Endodermal cell (in vitro differentiated cells): ENCODE measurements around the gene TLE3. TPM values are rescaled to one million over a fixed set of nuclear protein-coding genes. Genes with fewer than 3 reads are reported as not detected.

Source experiments
- DNase-seq: peaks from one replicate; pipeline ENCODE4 v3.0.0-alpha.2; 2017
- H3K27ac ChIP-seq: 2 replicates; pipeline ENCODE4 v1.5.1; 2013; ENCODE audit warnings: mild to moderate bottlenecking, low read depth, low read length, moderate library complexity
- H3K27me3 ChIP-seq: 2 replicates; pipeline ENCODE4 v1.6.1; 2013; ENCODE audit warnings: mild to moderate bottlenecking, low read length, moderate library complexity; ENCODE audit not compliant: insufficient read depth, control insufficient read depth, poor library complexity, severe bottlenecking
- H3K36me3 ChIP-seq: 2 replicates; pipeline ENCODE4 v1.7.0; 2013; ENCODE audit warnings: mild to moderate bottlenecking, low read length, moderate library complexity; ENCODE audit not compliant: control insufficient read depth, insufficient read depth
- H3K4me1 ChIP-seq: one replicate; pipeline ENCODE4 v1.7.0; 2013; ENCODE audit warnings: low read length; ENCODE audit not compliant: control insufficient read depth, insufficient read depth
- H3K4me3 ChIP-seq: 2 replicates; pipeline ENCODE4 v1.5.1; 2013; ENCODE audit warnings: mild to moderate bottlenecking, low read length, moderate library complexity
- H3K9ac ChIP-seq: 2 replicates; pipeline ENCODE4 v1.6.1; 2013; ENCODE audit warnings: mild to moderate bottlenecking, low read length, moderate library complexity; ENCODE audit not compliant: poor library complexity, severe bottlenecking; ENCODE audit errors: extremely low read depth
- H3K9me3 ChIP-seq: 2 replicates; pipeline ENCODE4 v1.6.1; 2013; ENCODE audit warnings: mild to moderate bottlenecking, low read length, moderate library complexity; ENCODE audit not compliant: control insufficient read depth
- H3K27ac Mint-ChIP-seq: 2 replicates; pipeline ENCODE4 v1.8.0; 2020; ENCODE audit warnings: mixed read lengths
- H3K27me3 Mint-ChIP-seq: 2 replicates; pipeline ENCODE4 v1.8.0; 2021; ENCODE audit warnings: mild to moderate bottlenecking, mixed read lengths; ENCODE audit not compliant: insufficient read depth
- H3K36me3 Mint-ChIP-seq: 2 replicates; pipeline ENCODE4 v1.8.0; 2020; ENCODE audit warnings: low read depth, mixed read lengths
- H3K4me1 Mint-ChIP-seq: 2 replicates; pipeline ENCODE4 v1.8.0; 2020; ENCODE audit warnings: mixed read lengths
- H3K4me3 Mint-ChIP-seq: 2 replicates; pipeline ENCODE4 v1.8.0; 2020; ENCODE audit warnings: mild to moderate bottlenecking, moderate library complexity, mixed read lengths
- H3K9me3 Mint-ChIP-seq: 2 replicates; pipeline ENCODE4 v1.8.0; 2020; ENCODE audit warnings: mild to moderate bottlenecking, mixed read lengths
- WGBS, 2 experiments: methylation state at CpG; one replicate each; pipeline versions ENCODE4 v1.1.5 to v1.1.7; 2013; ENCODE audit warnings: missing lambda C conversion rate in 2 of 2, mixed read lengths in 1 of 2; ENCODE audit not compliant: insufficient coverage in 1 of 2, insufficient read length in 1 of 2; 5-methylcytosine and 5-hydroxymethylcytosine counted together
- total RNA-seq, 2 donors: library from RNA; stranded (reverse); fragmentation: NEBNext Ultra II Directional in 1 of 2; extraction: Animal tissue kit (Norgen Biotek cat#: 25700) in 1 of 2; gene quantifications; 2 replicates in 1 of 2; 3 replicates in 1 of 2; pipeline ENCODE4 v1.2.1, GENCODE V29; 2021
- TF ChIP-seq, protein P1 (sequence below): fragments of 200-600 bp; sonication (generic); conservative IDR thresholded peaks from 2 replicates; pipeline ENCODE4 v1.5.0; 2021; ENCODE audit warnings: antibody characterized with exemption, mild to moderate bottlenecking

Gene TLE3
- total RNA-seq, 2 donors from 2014 or later: 66.5 to 81.1 TPM

GRCh38 chr15:70118599-70118998 lies 20.9 kb upstream of the TLE3 start:
- H3K4me1 ChIP-seq: peaks cover 5% of the 10 kb centered on the region
- H3K27me3 ChIP-seq: peaks cover 83% of the 10 kb centered on the region
- Mint-ChIP-seq H3K27me3 (peaks cover 74% of the 10 kb centered on the region), H3K36me3 (no peaks in the 10 kb centered on the region), H3K27ac (no peak overlapping the region), H3K4me1 (peaks cover 13% of the 10 kb centered on the region), H3K4me3 (no peak overlapping the region), H3K9me3 (no peaks in the 10 kb centered on the region)
- H3K9ac ChIP-seq: no peak overlapping the region
- WGBS, 2 experiments: 92 to 100% methylated on average over 1 to 3 of the region's 3 CpGs
- TF ChIP-seq, protein P1, sequence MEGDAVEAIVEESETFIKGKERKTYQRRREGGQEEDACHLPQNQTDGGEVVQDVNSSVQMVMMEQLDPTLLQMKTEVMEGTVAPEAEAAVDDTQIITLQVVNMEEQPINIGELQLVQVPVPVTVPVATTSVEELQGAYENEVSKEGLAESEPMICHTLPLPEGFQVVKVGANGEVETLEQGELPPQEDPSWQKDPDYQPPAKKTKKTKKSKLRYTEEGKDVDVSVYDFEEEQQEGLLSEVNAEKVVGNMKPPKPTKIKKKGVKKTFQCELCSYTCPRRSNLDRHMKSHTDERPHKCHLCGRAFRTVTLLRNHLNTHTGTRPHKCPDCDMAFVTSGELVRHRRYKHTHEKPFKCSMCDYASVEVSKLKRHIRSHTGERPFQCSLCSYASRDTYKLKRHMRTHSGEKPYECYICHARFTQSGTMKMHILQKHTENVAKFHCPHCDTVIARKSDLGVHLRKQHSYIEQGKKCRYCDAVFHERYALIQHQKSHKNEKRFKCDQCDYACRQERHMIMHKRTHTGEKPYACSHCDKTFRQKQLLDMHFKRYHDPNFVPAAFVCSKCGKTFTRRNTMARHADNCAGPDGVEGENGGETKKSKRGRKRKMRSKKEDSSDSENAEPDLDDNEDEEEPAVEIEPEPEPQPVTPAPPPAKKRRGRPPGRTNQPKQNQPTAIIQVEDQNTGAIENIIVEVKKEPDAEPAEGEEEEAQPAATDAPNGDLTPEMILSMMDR: no peak
- no peaks in the 10 kb centered on the region for H3K9me3 ChIP-seq
- no peak overlapping the region for H3K4me3 ChIP-seq
- DNase-seq: no peak
- no peak overlapping the region for H3K27ac ChIP-seq
- no peaks in the 10 kb centered on the region for H3K36me3 ChIP-seq

DNA sequence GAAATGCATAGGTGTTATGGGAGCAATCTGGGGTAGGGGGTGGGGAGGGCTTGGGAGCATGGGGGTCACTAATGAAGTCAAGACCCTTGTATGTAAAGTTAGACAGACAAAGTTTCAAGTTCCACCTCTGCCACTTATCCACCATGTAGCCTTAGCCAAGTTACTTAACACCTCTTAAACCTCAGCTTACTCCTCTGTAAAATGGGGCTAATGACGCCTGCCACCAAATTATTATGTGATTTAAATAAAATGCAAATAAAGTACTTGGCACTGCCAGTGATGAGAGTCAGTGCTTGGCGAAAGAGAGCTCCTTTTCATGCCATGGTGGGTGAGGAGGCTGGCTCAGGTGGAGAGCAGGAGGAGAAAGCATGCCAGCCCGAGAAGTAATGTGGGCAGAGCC lies 18.6 kb upstream of the TLE3 start:
- Histone ChIP-seq H3K27me3 (peaks cover 70% of the 10 kb centered on the region), H3K9ac (no peak overlapping the region), H3K9me3 (no peaks in the 10 kb centered on the region), H3K27ac (no peak overlapping the region), H3K4me3 (no peak overlapping the region), H3K36me3 (no peaks in the 10 kb centered on the region), H3K4me1 (peaks cover 5% of the 10 kb centered on the region)
- Mint-ChIP-seq H3K9me3 (no peaks in the 10 kb centered on the region), H3K4me3 (no peak overlapping the region), H3K27me3 (peaks cover 69% of the 10 kb centered on the region), H3K4me1 (peaks cover 19% of the 10 kb centered on the region), H3K36me3 (no peaks in the 10 kb centered on the region), H3K27ac (no peak overlapping the region)
- TF ChIP-seq, protein P1: no peak
- WGBS, 2 experiments: 94% methylated on average over 2 to 3 of the region's 3 CpGs
- no peak for DNase-seq

DNA sequence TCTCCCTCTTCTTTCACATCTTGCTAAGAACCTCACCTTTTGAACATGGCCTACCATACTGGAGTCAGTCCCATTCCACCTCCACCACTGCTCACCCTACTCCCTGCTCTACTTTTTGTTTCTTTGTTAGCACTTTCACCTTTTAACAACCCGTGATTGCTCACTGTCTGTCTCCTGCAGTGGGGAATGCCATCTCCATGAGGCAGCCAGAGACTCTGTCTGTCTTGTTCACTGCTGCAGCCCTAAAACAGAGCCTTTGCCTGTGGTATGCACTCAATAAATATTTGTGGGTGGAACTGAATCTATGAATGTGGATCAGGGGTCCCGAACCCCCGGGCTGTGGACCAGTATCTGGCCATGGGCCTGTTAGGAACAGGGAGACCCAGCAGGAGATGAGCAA lies 16.5 kb upstream of the TLE3 start:
- Histone ChIP-seq H3K27me3 (peaks cover 61% of the 10 kb centered on the region), H3K4me1 (peaks cover 5% of the 10 kb centered on the region), H3K4me3 (no peak overlapping the region), H3K9me3 (no peaks in the 10 kb centered on the region), H3K27ac (no peak overlapping the region), H3K36me3 (no peaks in the 10 kb centered on the region), H3K9ac (no peak overlapping the region)
- 56 to 85% methylated on average over 2 to 3 of the region's 3 CpGs for WGBS, 2 experiments
- Mint-ChIP-seq H3K4me1 (peaks cover 28% of the 10 kb centered on the region), H3K4me3 (no peak overlapping the region), H3K27me3 (peaks cover 65% of the 10 kb centered on the region), H3K36me3 (no peaks in the 10 kb centered on the region), H3K27ac (no peak overlapping the region), H3K9me3 (no peaks in the 10 kb centered on the region)
- peak; percentile 73 for DNase-seq
- TF ChIP-seq, protein P1: no peak
